ENCODE results near the gene OXGR1.
"Not testable (repeated sequence)": the region's sequence is repeated elsewhere in the genome, so short reads cannot be mapped to it uniquely, and the experiment has no call there.

The OXGR1 gene

GRCh38 chr13:97004886-97005285 lies 10.6 kb upstream of the OXGR1 start:
- DNase-seq: no peak

- no peak for DNase-seq
Observed at GRCh38 chr13:97004096-97004876, 10.0 kb upstream of the OXGR1 start.

- no peak for DNase-seq
Observed at GRCh38 chr13:97003071-97003470, 8.8 kb upstream of the OXGR1 start.

- DNase-seq: no peak
Observed at GRCh38 chr13:97002581-97002980, 8.3 kb upstream of the OXGR1 start.

GRCh38 chr13:97001636-97002035 lies 7.4 kb upstream of the OXGR1 start:
- no peak for DNase-seq

- no peak for DNase-seq
Observed at GRCh38 chr13:97000295-97000925, 6.1 kb upstream of the OXGR1 start.

- no peak for DNase-seq
Observed at GRCh38 chr13:96999091-96999490, 4.8 kb upstream of the OXGR1 start.

- no peak for DNase-seq
Observed at GRCh38 chr13:96998051-96998450, 3.8 kb upstream of the OXGR1 start.

- no peak for DNase-seq
Observed at GRCh38 chr13:96996886-96997285, 2.6 kb upstream of the OXGR1 start.

GRCh38 chr13:96996107-96996506 lies 1.8 kb upstream of the OXGR1 start:
- DNase-seq: no peak

- DNase-seq: no peak
Observed at GRCh38 chr13:96994858-96995243, 575 bp upstream of the OXGR1 start.

GRCh38 chr13:96993634-96994016 lies 651 bp downstream of the OXGR1 start:
- no peak for DNase-seq

GRCh38 chr13:96992633-96993032 lies 1.6 kb downstream of the OXGR1 start:
- no peak for DNase-seq

GRCh38 chr13:96991072-96991471 lies 3.2 kb downstream of the OXGR1 start:
- no peak for DNase-seq

GRCh38 chr13:96988441-96988840 lies 5.8 kb downstream of the OXGR1 start:
- no peak for DNase-seq

GRCh38 chr13:96984051-96984508 lies 10.2 kb downstream of the OXGR1 start:
- DNase-seq: peak; percentile 95

GRCh38 chr13:96982672-96983071 lies 11.6 kb downstream of the OXGR1 start:
- DNase-seq: no peak

GRCh38 chr13:96979861-96980260 lies 14.4 kb downstream of the OXGR1 start:
- DNase-seq: not testable (repeated sequence)

- DNase-seq: no peak
Observed at GRCh38 chr13:96968027-96968426, 26.2 kb downstream of the OXGR1 start.

- no peak for DNase-seq
Observed at GRCh38 chr13:96967248-96967745, 27.0 kb downstream of the OXGR1 start.

- no peak for DNase-seq
Observed at GRCh38 chr13:96966415-96967102, 27.7 kb downstream of the OXGR1 start.

GRCh38 chr13:96963786-96964475 lies 30.3 kb downstream of the OXGR1 start:
- peak; percentile 37 for DNase-seq

GRCh38 chr13:96960379-96960778 lies 33.9 kb downstream of the OXGR1 start:
- DNase-seq: no peak

Measured in NCI-H526 treated with DMSO at 0.1 percent for 48 hours (cell line).